C4-2B (cell line): ENCODE results near the gene TULP4.

Source experiments
- H3K27ac ChIP-seq: fragments of 450-650 bp; 2 replicates; pipeline ENCODE4 v1.5.1; 2017
- ZFX ChIP-seq: fragments of 450-650 bp; IDR thresholded peaks from 2 replicates; pipeline ENCODE4 v1.6.1; 2017
- TF ChIP-seq, protein P1 (sequence below): fragments of 450-650 bp; conservative IDR thresholded peaks from 2 replicates; pipeline ENCODE4 v1.5.1; 2017; ENCODE audit warnings: mild to moderate bottlenecking

Gene TULP4

DNA sequence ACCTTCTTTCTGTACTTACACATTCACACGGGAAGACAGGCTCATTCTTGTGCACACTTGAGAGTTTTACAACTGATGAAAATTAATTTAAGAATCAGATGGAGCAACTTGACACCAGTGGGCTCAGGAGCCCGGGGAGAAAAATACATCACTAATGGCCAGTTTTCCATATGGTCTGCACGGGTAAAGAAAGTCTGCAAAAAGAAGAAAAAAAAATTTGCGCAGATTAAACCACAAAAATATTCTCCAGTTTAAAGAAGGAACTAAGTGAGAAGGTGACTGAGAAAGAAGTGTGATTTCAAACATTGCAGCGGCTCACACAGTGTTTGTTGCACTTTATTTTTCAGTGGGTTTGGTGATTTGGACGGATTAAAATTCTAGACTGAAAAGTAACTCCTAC lies at the start of gene TULP4:
TSS of gene TULP4 (plus strand) at position 301 of the 400 bp plus-strand sequence. CDS start 1,552 bp downstream, outside the sequence.
- no peak for TF ChIP-seq ZFX
- TF ChIP-seq, protein P1, sequence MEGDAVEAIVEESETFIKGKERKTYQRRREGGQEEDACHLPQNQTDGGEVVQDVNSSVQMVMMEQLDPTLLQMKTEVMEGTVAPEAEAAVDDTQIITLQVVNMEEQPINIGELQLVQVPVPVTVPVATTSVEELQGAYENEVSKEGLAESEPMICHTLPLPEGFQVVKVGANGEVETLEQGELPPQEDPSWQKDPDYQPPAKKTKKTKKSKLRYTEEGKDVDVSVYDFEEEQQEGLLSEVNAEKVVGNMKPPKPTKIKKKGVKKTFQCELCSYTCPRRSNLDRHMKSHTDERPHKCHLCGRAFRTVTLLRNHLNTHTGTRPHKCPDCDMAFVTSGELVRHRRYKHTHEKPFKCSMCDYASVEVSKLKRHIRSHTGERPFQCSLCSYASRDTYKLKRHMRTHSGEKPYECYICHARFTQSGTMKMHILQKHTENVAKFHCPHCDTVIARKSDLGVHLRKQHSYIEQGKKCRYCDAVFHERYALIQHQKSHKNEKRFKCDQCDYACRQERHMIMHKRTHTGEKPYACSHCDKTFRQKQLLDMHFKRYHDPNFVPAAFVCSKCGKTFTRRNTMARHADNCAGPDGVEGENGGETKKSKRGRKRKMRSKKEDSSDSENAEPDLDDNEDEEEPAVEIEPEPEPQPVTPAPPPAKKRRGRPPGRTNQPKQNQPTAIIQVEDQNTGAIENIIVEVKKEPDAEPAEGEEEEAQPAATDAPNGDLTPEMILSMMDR, result no peak
- H3K27ac ChIP-seq, result no peak within 1 kb of the TSS

GRCh38 chr6:158262755-158263154 lies 49.5 kb upstream of the TULP4 start:
- no peak for TF ChIP-seq ZFX
- TF ChIP-seq, protein P1, result no peak
- H3K27ac ChIP-seq, result no peak overlapping the region

- no peak overlapping the region for H3K27ac ChIP-seq
- no peak for TF ChIP-seq ZFX
- TF ChIP-seq, protein P1, result no peak
These were observed 48.1 kb upstream of the TULP4 start for GRCh38 chr6:158264180-158264579.

- no peak overlapping the region for H3K27ac ChIP-seq
- no peak for TF ChIP-seq ZFX
- TF ChIP-seq, protein P1, result no peak
These were observed 46.1 kb upstream of the TULP4 start for GRCh38 chr6:158266131-158266530.

DNA sequence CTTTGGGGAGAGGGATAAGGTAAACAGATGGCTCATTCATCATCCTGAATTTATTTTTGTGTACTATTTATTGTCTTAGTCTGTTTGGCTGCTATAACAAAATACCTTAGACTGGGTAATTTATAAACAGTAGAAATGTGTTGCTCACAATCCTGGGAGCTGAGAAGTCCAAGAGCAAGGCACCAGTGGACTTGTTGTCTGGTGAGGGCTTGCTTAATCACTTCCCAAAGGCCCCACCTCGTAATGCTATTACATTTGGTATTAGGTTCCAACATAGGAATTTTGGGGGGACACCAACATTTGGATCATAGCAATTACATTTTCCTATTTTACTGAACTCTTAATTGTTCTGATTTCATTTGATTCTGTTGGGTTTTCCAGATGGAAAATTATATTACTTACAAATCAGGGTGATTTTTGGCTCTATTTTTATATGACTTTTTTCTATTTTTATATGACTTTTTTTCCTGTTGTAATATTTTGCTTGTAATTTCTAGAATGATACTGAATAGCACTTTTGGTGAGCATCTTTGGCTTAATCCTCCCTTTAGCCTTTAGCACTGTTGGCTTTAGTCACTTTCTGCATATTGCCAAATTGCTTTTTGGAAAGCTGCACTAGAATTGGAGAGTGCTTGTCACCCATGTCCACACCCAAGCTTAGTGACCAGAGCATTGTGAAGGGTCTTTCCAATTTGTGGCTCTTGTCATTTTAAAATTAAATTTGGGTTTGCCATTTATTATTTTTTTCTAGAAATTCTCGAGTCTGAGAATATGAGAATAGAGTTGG lies 43.7 kb upstream of the TULP4 start:
- H3K27ac ChIP-seq, result no peak overlapping the region
- TF ChIP-seq ZFX, result no peak
- TF ChIP-seq, protein P1, result no peak

GRCh38 chr6:158269657-158270056 lies 42.6 kb upstream of the TULP4 start:
- H3K27ac ChIP-seq, result no peak overlapping the region
- TF ChIP-seq, protein P1, result no peak
- TF ChIP-seq ZFX, result no peak

DNA sequence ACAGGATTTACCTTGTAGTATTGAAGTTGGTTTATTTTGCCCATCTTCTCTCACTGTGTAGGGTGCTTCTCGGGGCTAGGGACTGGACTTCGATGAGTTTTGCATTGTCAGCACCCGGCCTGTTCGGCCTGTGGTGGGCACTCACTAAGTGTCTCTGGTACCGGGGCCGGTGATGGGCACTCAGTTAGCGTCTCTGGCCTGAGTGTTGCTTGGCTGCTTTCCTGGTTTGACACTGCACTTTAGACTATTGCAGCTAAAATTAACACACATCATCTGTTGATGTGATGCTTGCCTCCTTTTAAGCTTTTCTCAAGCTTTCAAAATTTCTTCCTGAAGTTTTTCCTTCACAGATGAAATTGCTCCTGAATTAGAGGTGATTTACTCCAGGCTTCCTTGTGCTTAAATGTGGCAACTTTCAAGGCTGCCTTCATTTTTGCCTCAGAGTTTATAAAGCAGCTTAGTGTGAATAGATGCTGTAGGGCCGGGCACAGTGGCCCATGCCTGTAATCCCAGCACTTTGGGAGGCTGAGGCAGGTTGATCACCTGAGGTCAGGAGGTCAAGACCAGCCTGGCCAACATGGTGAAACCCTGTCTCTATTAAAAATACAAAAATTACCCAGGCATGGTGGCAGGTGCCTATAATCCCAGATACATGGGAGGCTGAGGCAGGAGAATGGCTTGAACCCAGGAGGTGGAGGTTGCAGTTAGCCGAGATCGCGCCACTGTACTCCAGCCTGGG lies 41.7 kb upstream of the TULP4 start:
- no peak overlapping the region for H3K27ac ChIP-seq
- TF ChIP-seq ZFX, result no peak
- TF ChIP-seq, protein P1, result no peak
